Putamen (tissue), 1 donor: ENCODE results near the gene DTX2.
"Not testable (repeated sequence)": the region's sequence is repeated elsewhere in the genome, so short reads cannot be mapped to it uniquely, and the experiment has no call there.

Experiments
- DNase-seq: peaks from one replicate; pipeline ENCODE4 v3.0.0-alpha.2; 2016; ENCODE audit warnings: low spot score

Gene DTX2

DNA sequence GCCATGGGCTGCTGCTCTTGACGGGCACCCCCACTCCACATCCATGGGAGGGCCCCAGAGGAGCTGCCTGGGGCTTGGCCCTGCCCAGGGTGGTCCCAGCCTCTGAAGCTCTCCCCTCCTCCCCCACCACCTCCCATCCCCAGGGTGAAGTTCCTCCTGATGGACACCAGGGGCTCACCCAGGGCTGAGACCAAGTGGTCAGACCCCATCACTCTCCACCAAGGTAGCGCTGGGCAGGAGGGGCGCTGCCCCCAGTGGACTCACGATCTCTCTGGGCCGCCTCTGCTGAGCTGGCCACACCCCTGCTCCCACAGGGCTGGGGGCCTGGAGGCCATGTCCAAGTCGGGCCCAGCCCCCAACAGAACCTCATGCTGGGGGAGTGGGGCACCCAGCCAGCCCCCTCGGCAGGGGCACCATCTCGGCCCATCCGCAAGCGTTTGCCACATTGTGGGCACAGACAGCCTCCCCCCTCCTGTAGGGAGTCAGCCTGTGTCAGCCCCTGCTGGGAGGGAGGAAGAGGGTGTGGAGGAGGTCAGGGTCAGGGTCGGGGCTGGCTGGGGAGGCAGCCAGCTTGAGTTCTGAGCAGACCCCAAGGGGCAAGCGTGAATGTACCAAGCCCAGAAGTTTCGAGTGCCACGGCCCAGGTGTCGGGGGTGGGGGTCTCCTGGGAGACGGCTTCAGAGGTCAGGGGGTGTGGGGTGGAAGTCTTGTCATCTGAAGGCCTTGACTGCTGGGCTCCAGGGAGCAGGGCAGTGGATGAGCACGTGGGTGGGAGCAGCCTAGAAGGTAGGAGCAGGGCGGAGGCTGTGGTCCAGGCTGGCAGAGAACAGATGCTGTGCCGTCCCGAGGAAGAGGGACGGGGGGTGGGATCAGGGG lies 51.7 kb downstream of the DTX2 start:
- DNase-seq, result no peak

DNA sequence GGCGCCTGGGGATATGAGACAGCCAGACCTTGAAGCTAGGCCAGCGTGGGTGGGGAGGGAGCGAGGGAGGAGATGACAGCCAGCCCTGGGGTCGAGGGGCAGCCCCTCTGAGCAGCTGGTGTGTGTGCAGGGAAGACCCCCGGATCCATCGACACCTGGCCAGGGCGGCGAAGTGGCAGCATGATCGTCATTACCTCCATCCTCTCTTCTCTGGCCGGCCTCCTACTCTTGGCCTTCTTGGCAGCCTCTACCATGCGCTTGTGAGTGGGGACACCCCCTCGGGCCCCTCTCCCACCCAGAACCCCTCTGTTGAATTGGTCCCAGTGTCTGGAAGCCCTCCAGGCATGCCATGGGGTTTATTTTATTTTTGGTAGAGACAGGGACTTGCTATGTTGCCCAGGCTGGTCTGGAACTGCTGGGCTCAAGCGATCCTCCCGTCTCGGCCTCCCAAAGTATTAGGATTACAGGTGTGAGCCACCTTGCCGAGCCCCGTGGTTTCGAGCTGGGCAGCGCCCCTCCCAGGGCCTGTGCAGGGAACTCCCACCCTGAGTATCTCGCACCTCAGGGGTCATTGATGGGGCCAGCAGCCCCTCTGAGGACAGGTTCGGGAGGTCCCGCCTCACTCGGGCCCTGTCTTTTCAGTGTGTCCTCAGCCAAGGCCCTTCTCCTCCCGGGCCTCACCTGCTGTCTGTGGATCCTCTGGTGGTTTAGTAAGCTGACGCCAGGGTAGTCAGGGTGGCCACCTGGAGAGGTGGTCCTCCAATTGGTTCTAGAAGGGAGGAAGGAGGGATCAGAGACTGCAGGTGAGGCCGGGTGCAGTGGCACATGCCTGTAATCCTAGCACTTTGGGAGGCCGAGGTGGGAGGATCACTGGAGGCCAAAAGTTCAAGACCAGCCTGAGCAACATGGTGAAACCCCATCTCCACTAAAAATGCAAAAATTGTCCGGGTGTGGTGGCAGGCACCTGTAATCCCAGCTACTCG lies 52.6 kb downstream of the DTX2 start:
- no peak for DNase-seq

DNA sequence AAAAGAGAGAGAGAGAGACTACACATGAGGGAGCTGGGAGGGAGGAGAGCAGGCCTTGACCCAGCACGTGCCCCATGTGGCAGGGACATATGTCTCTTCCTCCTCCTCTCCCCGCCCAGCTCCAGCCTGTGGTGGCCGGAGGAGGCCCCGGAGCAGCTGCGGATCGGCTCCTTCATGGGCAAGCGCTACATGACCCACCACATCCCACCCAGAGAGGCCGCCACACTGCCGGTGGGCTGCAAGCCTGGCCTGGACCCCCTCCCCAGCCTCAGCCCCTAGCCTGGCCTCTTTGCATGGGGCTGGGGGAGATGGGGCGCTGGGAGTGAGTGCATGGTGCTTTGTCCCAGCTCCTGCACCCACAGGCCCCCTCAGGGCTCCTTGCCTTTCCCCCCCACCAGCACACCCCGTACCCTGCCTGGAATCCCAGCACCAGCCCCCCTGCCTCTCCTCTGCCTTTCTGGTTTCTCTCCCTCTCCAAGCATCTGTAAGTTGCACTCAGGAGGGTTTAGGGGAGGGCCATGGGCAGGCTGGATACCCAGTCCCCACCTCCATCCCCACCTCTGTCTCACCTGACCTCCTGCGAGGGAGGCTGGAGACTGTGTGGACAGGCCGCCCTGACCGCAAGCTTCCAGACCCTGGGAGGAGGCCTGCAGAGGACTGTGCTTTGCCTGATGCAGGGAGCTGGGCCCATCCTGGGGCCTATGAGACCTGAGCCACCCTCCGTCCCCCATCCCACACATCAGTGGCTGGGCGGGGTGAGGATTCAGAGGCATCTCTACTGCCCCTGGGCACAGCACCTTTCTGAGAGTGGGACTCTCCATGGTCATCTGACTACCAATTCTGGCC lies 53.6 kb downstream of the DTX2 start:
- DNase-seq, result no peak

DNA sequence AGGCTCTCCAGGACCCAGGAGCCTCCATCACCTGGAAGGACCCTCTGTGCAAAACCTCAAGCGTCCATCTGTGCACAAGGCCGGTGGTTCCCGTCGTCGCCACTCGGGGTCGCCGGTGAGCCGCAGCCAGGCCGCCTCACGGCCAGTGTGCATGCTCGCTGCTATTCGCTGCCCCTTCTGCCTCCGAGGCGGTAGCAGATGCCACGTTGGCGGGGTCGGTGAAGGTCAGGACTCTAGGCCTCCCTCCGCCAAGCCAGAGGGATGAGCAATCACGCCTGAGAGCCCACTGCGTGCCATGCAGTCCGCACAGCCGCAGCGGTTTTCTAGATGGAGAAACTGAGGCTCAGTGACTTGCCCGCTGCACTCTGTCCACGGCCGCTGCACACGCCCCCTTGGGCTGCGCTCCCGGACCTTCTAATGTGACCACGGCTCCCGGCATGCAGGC lies 54.5 kb downstream of the DTX2 start:
- no peak for DNase-seq

DNA sequence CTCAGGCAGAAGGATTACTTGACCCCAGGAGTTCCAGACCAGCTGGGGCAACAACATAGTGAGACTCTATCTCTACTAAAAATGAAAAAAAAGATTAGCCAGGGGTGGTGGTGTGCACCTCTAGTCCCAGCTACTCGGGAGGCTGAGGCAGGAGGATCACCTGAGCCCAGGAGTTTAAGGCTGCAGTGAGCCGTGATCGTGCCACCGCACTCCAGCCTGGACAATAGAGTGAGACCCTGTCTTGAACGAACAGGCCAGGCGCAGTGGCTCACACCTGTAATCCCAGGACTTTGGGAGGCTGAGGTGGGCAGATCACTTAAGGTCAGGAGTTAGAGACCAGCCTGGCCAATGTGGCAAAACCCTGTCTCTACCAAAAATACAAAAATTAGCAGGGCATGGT lies 55.4 kb downstream of the DTX2 start:
- not testable (repeated sequence) for DNase-seq

DNA sequence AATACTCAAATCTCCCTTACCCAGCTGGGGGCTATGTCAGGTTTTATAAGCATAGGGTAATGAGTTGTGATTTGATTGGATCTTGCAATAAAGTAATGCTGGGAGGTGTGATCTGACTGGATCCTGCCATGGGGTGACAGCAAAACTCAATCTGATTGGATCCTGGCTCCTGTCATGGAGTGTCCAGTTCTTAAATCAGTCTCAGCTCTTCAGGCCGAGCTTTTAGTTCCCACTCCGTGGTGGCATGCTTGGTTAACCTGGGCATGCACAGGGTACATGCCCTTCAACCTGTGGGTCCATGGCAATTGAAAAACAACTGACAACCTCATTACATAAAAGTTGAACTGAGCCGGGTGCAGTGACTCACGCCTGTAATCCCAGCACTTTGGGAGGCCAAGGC lies 64.7 kb downstream of the DTX2 start:
- DNase-seq, result not testable (repeated sequence)

DNA sequence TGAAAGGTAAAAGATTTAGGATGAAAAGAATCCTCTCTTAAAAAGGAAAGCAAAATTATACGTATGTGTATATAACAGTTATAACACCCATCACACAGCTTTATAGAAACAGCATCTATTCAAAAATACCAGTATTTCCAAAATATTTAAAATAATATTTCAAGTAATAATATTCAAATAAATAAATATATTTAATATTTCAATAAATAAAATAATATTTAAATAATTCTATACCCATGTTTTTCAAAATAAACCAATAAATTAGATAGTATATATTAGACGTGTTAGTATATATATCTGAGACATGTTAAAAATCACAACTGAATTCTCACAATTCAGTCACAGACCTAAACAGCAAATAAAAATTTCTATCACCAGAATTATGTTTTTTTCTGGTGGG lies 70.1 kb downstream of the DTX2 start:
- DNase-seq, result not testable (repeated sequence)

DNA sequence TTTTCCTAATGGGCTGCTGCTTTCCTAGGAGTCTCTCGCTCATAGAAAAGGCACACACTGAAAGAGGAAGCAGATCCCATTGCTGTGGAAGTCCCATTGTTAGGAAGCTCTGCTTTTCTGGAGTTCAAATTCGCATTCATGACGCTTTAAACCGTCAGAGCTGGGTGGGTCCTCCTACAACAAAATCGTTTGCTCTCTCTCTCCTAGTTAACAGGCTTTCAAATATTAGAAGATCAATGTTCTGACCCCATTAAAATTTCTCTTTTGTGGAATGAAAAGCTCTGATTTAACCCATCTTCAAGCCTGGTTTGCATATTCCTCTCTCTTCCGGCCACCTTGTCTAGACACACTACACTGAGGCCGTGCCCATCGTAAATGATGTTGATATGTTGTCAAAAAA lies 81.7 kb downstream of the DTX2 start, which contains the start of gene SPDYE16:
Gene SPDYE16, minus strand, starts transcription at position 101 of the 400 bp plus-strand sequence. CDS start 1,838 bp downstream, outside the sequence.
- DNase-seq, result not testable (repeated sequence)

DNA sequence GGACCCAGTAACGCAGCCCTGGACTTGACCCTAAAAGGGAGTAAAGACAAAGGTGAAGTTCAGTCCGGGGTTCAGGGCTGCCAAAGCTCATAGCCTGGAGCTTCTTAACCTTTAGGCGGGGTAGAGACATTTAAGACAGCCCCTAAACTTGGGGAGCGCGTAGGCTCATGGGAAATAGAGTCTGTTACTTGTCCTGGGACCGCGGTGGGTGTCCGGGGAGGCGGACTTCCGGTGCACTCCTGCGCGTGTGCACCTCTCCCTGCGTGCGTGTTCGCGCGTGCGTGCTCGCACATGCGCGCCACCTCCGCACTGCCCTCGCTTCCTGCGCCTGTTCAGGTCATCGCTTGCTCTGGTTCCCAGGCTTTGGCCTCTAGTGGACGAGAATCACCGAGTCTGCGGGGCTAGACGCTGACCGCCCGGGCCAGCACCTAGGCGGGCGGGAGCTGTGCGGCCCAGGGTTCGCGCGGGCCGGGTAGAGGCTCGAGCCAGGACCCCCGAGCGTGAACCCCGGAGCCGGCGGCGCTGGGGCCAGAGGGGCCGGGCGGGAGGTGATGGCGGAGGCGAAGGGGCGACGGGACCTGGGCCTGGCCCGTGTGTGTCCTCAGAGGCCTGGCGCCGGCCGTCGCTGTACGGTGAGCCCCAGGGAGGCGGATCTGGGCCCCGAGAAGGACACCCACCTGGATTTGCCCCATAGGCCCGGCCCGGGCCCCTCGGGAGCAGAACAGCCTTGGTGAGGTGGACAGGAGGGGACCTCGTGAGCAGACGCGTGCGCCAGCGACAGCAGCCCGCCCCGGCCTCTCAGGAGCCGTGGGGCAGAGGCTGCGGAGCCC lies 87.7 kb downstream of the DTX2 start:
- DNase-seq, result peak; percentile 92

DNA sequence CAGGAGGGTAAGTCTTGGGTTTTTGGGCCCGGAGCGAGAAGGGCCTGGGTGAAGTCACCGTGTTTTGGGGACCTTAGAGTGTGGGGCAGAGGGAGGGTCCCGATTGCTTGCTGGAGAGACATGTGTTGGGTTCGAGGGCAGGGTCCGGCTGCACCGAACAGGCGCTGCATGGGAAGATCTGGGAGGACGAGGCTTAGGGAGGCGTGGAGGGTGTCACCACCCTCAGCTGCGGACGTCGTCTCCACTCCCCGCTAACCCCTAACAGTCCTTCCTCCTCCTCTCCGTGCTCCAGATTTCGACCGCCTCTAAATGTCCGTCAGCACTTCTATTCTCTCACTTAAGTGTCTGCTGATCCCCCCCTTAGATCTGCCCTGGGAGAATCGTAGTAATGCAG lies 88.3 kb downstream of the DTX2 start:
- DNase-seq, result not testable (repeated sequence)

DNA sequence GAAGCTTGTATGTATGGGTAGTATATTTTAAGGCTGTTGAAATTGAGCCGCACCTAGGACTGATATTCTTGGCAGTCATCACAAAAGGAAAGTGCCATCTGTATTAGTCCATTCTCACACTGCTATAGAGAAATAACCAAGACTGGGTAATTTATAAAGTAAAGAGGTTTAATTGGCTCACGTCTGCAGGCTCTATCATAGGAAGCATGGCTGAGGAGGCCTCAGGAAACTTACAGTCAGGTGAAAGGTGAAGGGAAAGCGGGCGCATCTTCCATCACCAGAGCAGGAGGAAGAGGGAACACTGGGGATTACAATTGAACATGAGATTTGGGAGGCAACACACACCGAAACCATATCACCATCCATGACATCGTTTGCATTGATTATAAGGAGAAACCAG lies 90.5 kb downstream of the DTX2 start:
- not testable (repeated sequence) for DNase-seq
